ENCODE results near the gene BBS9. TPM values are rescaled to one million over a fixed set of nuclear protein-coding genes. Genes with fewer than 3 reads are reported as not detected.

BBS9 gene
- total RNA-seq (2021), result 26.4 and 29.7 TPM in 2 replicates
- long read RNA-seq, full-length matches to known transcripts, result 8 of 61 reads
- long read RNA-seq, partial matches to known transcripts, result 4 of 61 reads
- long read RNA-seq, other reads (novel, unspliced or antisense), result 49 of 61 reads

- Histone ChIP-seq H3K79me1 (ENCODE audit: insufficient read depth, low read depth, low read length, poor library complexity, severe bottlenecking) (no peaks in the 10 kb centered on the region), H3K27me3 (ENCODE audit: insufficient read depth, low read length) (no peaks in the 10 kb centered on the region), H2AFZ (ENCODE audit: low read length) (peak within 1 kb of the TSS; percentile 9), H3K18ac (ENCODE audit: insufficient read length, low read depth, low read length) (no peak within 1 kb of the TSS), H2AK5ac (ENCODE audit: insufficient read length, low read length) (no peak within 1 kb of the TSS), H2BK120ac (ENCODE audit: low read depth, low read length, poor library complexity, severe bottlenecking) (no peak within 1 kb of the TSS), H3K4me2 (ENCODE audit: insufficient read depth, insufficient read length, low read length) (peak within 1 kb of the TSS; percentile 97), H2BK15ac (ENCODE audit: low read depth, low read length) (no peak within 1 kb of the TSS), H2BK5ac (ENCODE audit: insufficient read length, low read length) (no peak within 1 kb of the TSS), H3T11ph (ENCODE audit: low read length) (no peak within 1 kb of the TSS), H3K14ac (ENCODE audit: insufficient read depth, low read length) (no peak within 1 kb of the TSS), H3K4ac (ENCODE audit: low read depth, low read length) (no peak within 1 kb of the TSS), H3K23ac (ENCODE audit: insufficient read length, low read depth, low read length) (no peak within 1 kb of the TSS), H4K20me1 (ENCODE audit: control insufficient read depth, insufficient read depth, insufficient read length) (no peaks in the 10 kb centered on the region), H4K91ac (ENCODE audit: insufficient read length, low read depth, low read length) (no peak within 1 kb of the TSS), H4K8ac (replicated peaks; ENCODE audit: insufficient read length, low read depth, low read length) (no peak within 1 kb of the TSS), H2BK20ac (ENCODE audit: low read depth, low read length, poor library complexity, severe bottlenecking) (no peak within 1 kb of the TSS), H3K9ac (ENCODE audit: extremely low read depth, insufficient read length, low read length) (peak within 1 kb of the TSS; percentile 73), H3K27ac (ENCODE audit: insufficient read length, low read depth, low read length) (no peak within 1 kb of the TSS), H4K5ac (ENCODE audit: insufficient read length, low read depth, low read length) (no peak within 1 kb of the TSS), H3K79me2 (ENCODE audit: insufficient read depth, low read length) (no peaks in the 10 kb centered on the region), H3K56ac (ENCODE audit: insufficient read length, low read depth, low read length) (no peak within 1 kb of the TSS), H3K23me2 (ENCODE audit: insufficient read length, low read depth, low read length, poor library complexity, severe bottlenecking) (peaks cover 7% of the 10 kb centered on the region), H2BK12ac (ENCODE audit: insufficient read length, low read depth, low read length) (no peak within 1 kb of the TSS), H3K4me1 (ENCODE audit: insufficient read depth, low read length) (no peaks in the 10 kb centered on the region; the same call in 1 of the 2 replicates), H3K9me3 (ENCODE audit: control insufficient read depth, low read depth, low read length) (no peaks in the 10 kb centered on the region)
- peaks cover 10 to 13% of the 10 kb centered on the region in 2 experiments; a peak in 3 of 4 replicates for H3K4me1 Mint-ChIP-seq
- no peaks in the 10 kb centered on the region for H3K27me3 Mint-ChIP-seq (ENCODE audit: low read depth)
- H3K36me3 Mint-ChIP-seq (ENCODE audit: insufficient read depth in 1 of 3, low read depth in 3 of 3), result no peaks in the 10 kb centered on the region
- H3K4me3 Mint-ChIP-seq, result peak within 1 kb of the TSS; percentile 90 to 91
- peak; percentile 97 for DNase-seq
- H3K9me3 Mint-ChIP-seq, result no peaks in the 10 kb centered on the region; a peak in 1 of 5 replicates
- H3K27ac Mint-ChIP-seq, result peak within 1 kb of the TSS in 2 of 3 experiments; percentile 84 to 92; a peak in 5 of 7 replicates
- WGBS (ENCODE audit: extremely low coverage, insufficient read length, low lambda C conversion rate), result no CpG with 5 or more reads among the region's 57 CpGs
- TF ChIP-seq, protein P1, sequence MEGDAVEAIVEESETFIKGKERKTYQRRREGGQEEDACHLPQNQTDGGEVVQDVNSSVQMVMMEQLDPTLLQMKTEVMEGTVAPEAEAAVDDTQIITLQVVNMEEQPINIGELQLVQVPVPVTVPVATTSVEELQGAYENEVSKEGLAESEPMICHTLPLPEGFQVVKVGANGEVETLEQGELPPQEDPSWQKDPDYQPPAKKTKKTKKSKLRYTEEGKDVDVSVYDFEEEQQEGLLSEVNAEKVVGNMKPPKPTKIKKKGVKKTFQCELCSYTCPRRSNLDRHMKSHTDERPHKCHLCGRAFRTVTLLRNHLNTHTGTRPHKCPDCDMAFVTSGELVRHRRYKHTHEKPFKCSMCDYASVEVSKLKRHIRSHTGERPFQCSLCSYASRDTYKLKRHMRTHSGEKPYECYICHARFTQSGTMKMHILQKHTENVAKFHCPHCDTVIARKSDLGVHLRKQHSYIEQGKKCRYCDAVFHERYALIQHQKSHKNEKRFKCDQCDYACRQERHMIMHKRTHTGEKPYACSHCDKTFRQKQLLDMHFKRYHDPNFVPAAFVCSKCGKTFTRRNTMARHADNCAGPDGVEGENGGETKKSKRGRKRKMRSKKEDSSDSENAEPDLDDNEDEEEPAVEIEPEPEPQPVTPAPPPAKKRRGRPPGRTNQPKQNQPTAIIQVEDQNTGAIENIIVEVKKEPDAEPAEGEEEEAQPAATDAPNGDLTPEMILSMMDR (conservative IDR thresholded peaks at IDR 0.05), result no peak
Measured at GRCh38 chr7:33128990-33129805, at the start of gene BBS9. Gene BBS9, plus strand, starts transcription at chr7:33129564. Its CDS starts 16,689 bp downstream, at chr7:33146253.
